NCI-H2196 (cell line): ENCODE results near the gene KDM5A.
"Not testable (repeated sequence)": the region's sequence is repeated elsewhere in the genome, so short reads cannot be mapped to it uniquely, and the experiment has no call there.

Experiments
- DNase-seq: peaks from one replicate; lab custom pipeline; 2025; ENCODE audit not compliant: unreplicated experiment; lab: John Stamatoyannopoulos, UW

KDM5A gene

GRCh38 chr12:334125-334524, 55.0 kb downstream of the KDM5A start:
- no peak for DNase-seq

GRCh38 chr12:332581-333205, 56.4 kb downstream of the KDM5A start:
- no peak for DNase-seq

- DNase-seq, result no peak
Measured at GRCh38 chr12:331287-331686, 57.8 kb downstream of the KDM5A start.

GRCh38 chr12:325906-326305, 63.2 kb downstream of the KDM5A start:
- DNase-seq, result no peak

GRCh38 chr12:323507-323906, 65.6 kb downstream of the KDM5A start:
- DNase-seq, result no peak

- DNase-seq, result peak; percentile 11
Measured at GRCh38 chr12:321606-322326, 67.4 kb downstream of the KDM5A start.

GRCh38 chr12:318759-319515, 70.2 kb downstream of the KDM5A start:
- DNase-seq, result no peak

- no peak for DNase-seq
Measured at GRCh38 chr12:308511-308910, 80.6 kb downstream of the KDM5A start.

GRCh38 chr12:307406-307805, 81.7 kb downstream of the KDM5A start:
- DNase-seq, result no peak

- DNase-seq, result no peak
Measured at GRCh38 chr12:304805-305204, 84.3 kb downstream of the KDM5A start.

GRCh38 chr12:302766-303165, 86.4 kb downstream of the KDM5A start:
- not testable (repeated sequence) for DNase-seq

- DNase-seq, result not testable (repeated sequence)
Measured at GRCh38 chr12:300166-300565, 89.0 kb downstream of the KDM5A start.

- not testable (repeated sequence) for DNase-seq
Measured at GRCh38 chr12:299511-299910, 89.6 kb downstream of the KDM5A start.

GRCh38 chr12:298059-298458, 91.1 kb downstream of the KDM5A start:
- not testable (repeated sequence) for DNase-seq

- no peak for DNase-seq
Measured at GRCh38 chr12:295132-295531, 94.0 kb downstream of the KDM5A start.

- no peak for DNase-seq
Measured at GRCh38 chr12:293199-293598, 95.9 kb downstream of the KDM5A start.

GRCh38 chr12:292186-292585, 96.9 kb downstream of the KDM5A start:
- DNase-seq, result no peak

- no peak for DNase-seq
Measured at GRCh38 chr12:291153-291723, 97.9 kb downstream of the KDM5A start.

GRCh38 chr12:288687-289086, 100.4 kb downstream of the KDM5A start:
- no peak for DNase-seq

- no peak for DNase-seq
Measured at GRCh38 chr12:286531-287300, 102.4 kb downstream of the KDM5A start.

GRCh38 chr12:278046-278445, 111.1 kb downstream of the KDM5A start:
- DNase-seq, result no peak
